OCI-LY7 (cell line): ENCODE data around the gene KCTD19. TPM values are rescaled to one million over a fixed set of nuclear protein-coding genes. Genes with fewer than 3 reads are reported as not detected.

ENCODE experiments used
- BruUV-seq: library from RNA; stranded (reverse); fragments of 400-500 nt; replicated peaks from 2 replicates; lab custom pipeline; 2021; lab: Mats Ljungman, UMichigan
- CTCF ChIA-PET: fragments of 300-600 bp; sonication (Branson Sonifier 250); formaldehyde crosslinking; loops from one replicate; lab custom pipeline; 2022; ENCODE audit warnings: antibody characterized with exemption; ENCODE audit not compliant: unreplicated experiment; lab: Charles Lee
- POLR2A ChIA-PET: fragments of 300-600 bp; sonication (Branson Sonifier 250); formaldehyde crosslinking; loops from one replicate; lab custom pipeline; 2022; ENCODE audit warnings: antibody characterized with exemption; lab: Charles Lee
- DNase-seq: peaks from one replicate; pipeline ENCODE4 v3.0.0-alpha.2; 2015; ENCODE audit warnings: low spot score
- H2AFZ ChIP-seq: fragments of 200-600 bp; sonication (generic), shearing (Covaris generic); 2 replicates; pipeline ENCODE4 v1.6.1; 2014; ENCODE audit warnings: mild to moderate bottlenecking, antibody characterized with exemption, low read length, moderate library complexity
- H3K27ac ChIP-seq: fragments of 200-600 bp; sonication (generic); 2 replicates; pipeline ENCODE4 v1.5.1; 2014; ENCODE audit warnings: mixed run types, low read depth, mild to moderate bottlenecking, moderate library complexity, low read length, inconsistent platforms; ENCODE audit not compliant: poor library complexity, severe bottlenecking
- H3K36me3 ChIP-seq: fragments of 200-600 bp; sonication (generic); 2 replicates; pipeline ENCODE4 v1.6.1; 2014; ENCODE audit warnings: mild to moderate bottlenecking, antibody characterized with exemption, low read length, moderate library complexity, mixed read lengths; ENCODE audit not compliant: insufficient read depth
- H3K4me1 ChIP-seq: fragments of 200-600 bp; sonication (generic); 2 replicates; pipeline ENCODE4 v1.5.1; 2014; ENCODE audit warnings: mild to moderate bottlenecking, low read length; ENCODE audit not compliant: insufficient read depth, poor library complexity, severe bottlenecking
- H3K4me2 ChIP-seq: fragments of 200-600 bp; sonication (generic); 2 replicates; pipeline ENCODE4 v1.6.1; 2014; ENCODE audit warnings: mild to moderate bottlenecking, low read length
- H3K4me3 ChIP-seq: fragments of 200-600 bp; sonication (generic); 2 replicates; pipeline ENCODE4 v1.5.1; 2014; ENCODE audit warnings: mild to moderate bottlenecking, low read depth, low read length; ENCODE audit not compliant: poor library complexity, severe bottlenecking
- H3K79me2 ChIP-seq: fragments of 200-600 bp; sonication (generic); 2 replicates; pipeline ENCODE4 v1.6.1; 2016; ENCODE audit warnings: low read depth, mild to moderate bottlenecking, low read length, moderate library complexity, mixed read lengths; ENCODE audit not compliant: insufficient read depth
- H3K9me2 ChIP-seq: fragments of 200-600 bp; sonication (generic); 2 replicates; pipeline ENCODE4 v1.6.1; 2016; ENCODE audit warnings: mild to moderate bottlenecking, low read length, mixed read lengths; ENCODE audit not compliant: insufficient read depth
- H3K9me3 ChIP-seq: fragments of 200-600 bp; sonication (generic); 2 replicates; pipeline ENCODE4 v1.6.1; 2014; ENCODE audit warnings: mild to moderate bottlenecking, mixed run types, low read length, mixed read lengths
- H4K20me1 ChIP-seq: fragments of 200-600 bp; sonication (generic); 2 replicates; pipeline ENCODE4 v1.6.1; 2014; ENCODE audit warnings: mild to moderate bottlenecking, antibody characterized with exemption, low read length, moderate library complexity, mixed read lengths; ENCODE audit not compliant: insufficient read depth
- EZH2phosphoT487 ChIP-seq: fragments of 200-600 bp; sonication (generic); IDR thresholded peaks from 2 replicates; pipeline ENCODE4 v1.6.1; 2018; ENCODE audit warnings: low read depth, borderline replicate concordance, mild to moderate bottlenecking, mixed run types, antibody characterized with exemption, low read length, moderate library complexity, mixed read lengths
- intact Hi-C: fragments of 100-400 bp; cut with micrococcal nuclease; formaldehyde crosslinking; loops from one replicate; pipeline ENCODE4 v1.10.0; 2022; ENCODE audit not compliant: unreplicated experiment
- total RNA-seq, 2 experiments: library from RNA; depleted of rRNA in 1 of 2; stranded (reverse); fragments of >200 nt in 1 of 2; shearing (Covaris generic) in 1 of 2; gene quantifications; 2 replicates each; pipeline ENCODE4 v1.2.3, GENCODE V29; 2014 to 2022
- TF ChIP-seq, protein P1 (sequence below): fragments of 200-600 bp; sonication (generic); conservative IDR thresholded peaks from 2 replicates; pipeline ENCODE4 v1.5.1; 2014; ENCODE audit warnings: mild to moderate bottlenecking, antibody characterized with exemption, low read length, moderate library complexity, mixed read lengths

The KCTD19 gene
- total RNA-seq, 2 experiments from 2014 or later, result 0.17 TPM; not detected in 1

GRCh38 chr16:67258161-67258835 is 68.2 kb downstream of the KCTD19 start:
- no peak overlapping the region for H3K27ac ChIP-seq
- peaks cover 5% of the 10 kb centered on the region for H3K4me1 ChIP-seq
- H3K79me2 ChIP-seq, result no peaks in the 10 kb centered on the region
- intact Hi-C loops, result no loop called here
- H3K36me3 ChIP-seq, result no peaks in the 10 kb centered on the region
- ChIA-PET POLR2A (no interaction called here), CTCF (interaction anchor here (0.7 kb wide), 1 partner anchor 10 kb away, joined by 3 read pairs; the partner anchor contains the start of gene SLC9A5)
- H3K9me2 ChIP-seq, result no peaks in the 10 kb centered on the region
- TF ChIP-seq EZH2phosphoT487, result no peak
- TF ChIP-seq, protein P1, sequence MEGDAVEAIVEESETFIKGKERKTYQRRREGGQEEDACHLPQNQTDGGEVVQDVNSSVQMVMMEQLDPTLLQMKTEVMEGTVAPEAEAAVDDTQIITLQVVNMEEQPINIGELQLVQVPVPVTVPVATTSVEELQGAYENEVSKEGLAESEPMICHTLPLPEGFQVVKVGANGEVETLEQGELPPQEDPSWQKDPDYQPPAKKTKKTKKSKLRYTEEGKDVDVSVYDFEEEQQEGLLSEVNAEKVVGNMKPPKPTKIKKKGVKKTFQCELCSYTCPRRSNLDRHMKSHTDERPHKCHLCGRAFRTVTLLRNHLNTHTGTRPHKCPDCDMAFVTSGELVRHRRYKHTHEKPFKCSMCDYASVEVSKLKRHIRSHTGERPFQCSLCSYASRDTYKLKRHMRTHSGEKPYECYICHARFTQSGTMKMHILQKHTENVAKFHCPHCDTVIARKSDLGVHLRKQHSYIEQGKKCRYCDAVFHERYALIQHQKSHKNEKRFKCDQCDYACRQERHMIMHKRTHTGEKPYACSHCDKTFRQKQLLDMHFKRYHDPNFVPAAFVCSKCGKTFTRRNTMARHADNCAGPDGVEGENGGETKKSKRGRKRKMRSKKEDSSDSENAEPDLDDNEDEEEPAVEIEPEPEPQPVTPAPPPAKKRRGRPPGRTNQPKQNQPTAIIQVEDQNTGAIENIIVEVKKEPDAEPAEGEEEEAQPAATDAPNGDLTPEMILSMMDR, result no peak
- H3K4me2 ChIP-seq, result no peak overlapping the region
- no peaks in the 10 kb centered on the region for H3K9me3 ChIP-seq
- BruUV-seq, result no TSS peak
- no peak overlapping the region for H2AFZ ChIP-seq
- no peak overlapping the region for H3K4me3 ChIP-seq
- H4K20me1 ChIP-seq, result no peaks in the 10 kb centered on the region
- no peak for DNase-seq

DNA sequence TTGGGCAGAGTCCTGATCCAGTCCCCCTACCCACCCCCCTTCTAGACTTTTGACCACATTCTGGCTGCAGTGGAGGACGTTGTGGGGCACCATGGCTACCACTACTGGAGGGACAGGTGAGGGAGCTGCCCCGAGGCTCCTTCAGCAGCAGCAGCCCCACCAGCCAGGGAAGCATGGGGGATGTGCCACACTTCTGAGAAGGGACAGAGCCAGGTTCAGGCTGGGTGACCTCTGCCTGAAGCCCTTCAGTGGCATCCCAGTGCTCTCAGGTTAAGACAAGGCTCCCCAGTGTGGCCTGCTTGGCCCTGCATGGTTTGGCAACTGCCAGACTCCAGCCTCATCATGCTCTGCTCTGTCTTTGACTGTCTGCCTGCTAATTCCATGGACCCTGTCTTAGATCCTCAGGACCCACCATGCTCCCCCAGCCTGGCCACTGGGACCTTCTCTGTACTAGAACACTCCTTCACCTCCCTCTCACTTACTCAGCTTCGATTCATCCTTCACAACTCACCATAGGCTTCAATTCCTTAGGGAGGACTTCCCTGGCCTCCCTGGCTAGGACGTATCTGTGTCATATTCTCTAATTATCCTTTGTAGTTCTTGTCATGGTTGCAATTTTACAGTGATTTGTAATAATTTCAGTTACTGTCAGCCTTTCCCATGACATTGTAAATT is 68.9 kb downstream of the KCTD19 start:
- no peak overlapping the region for H3K27ac ChIP-seq
- no TSS peak for BruUV-seq
- no peaks in the 10 kb centered on the region for H3K36me3 ChIP-seq
- no peaks in the 10 kb centered on the region for H3K79me2 ChIP-seq
- no peaks in the 10 kb centered on the region for H4K20me1 ChIP-seq
- no peaks in the 10 kb centered on the region for H3K9me2 ChIP-seq
- H3K9me3 ChIP-seq, result no peaks in the 10 kb centered on the region
- H3K4me3 ChIP-seq, result no peak overlapping the region
- TF ChIP-seq EZH2phosphoT487, result no peak
- TF ChIP-seq, protein P1, result no peak
- no peak overlapping the region for H2AFZ ChIP-seq
- intact Hi-C loops, result no loop called here
- POLR2A ChIA-PET, result no interaction called here
- peaks cover 5% of the 10 kb centered on the region for H3K4me1 ChIP-seq
- DNase-seq, result no peak
- no peak overlapping the region for H3K4me2 ChIP-seq
- CTCF ChIA-PET, result interaction anchor here (0.7 kb wide), 1 partner anchor 9 kb away, joined by 3 read pairs; the partner anchor contains the start of gene SLC9A5
